Testis (tissue), 2 donors: ENCODE measurements around the gene CBLC.
"Not testable (repeated sequence)": the region's sequence is repeated elsewhere in the genome, so short reads cannot be mapped to it uniquely, and the experiment has no call there.

Source experiments
- CTCF ChIP-seq, 3 experiments: fragments of 450-650 bp in 2 of 3; fragments of 200-600 bp in 1 of 3; sonication (generic) in 1 of 3; IDR thresholded peaks; one replicate each; pipeline ENCODE4 v1.5.1; 2016 to 2019; ENCODE audit warnings: antibody characterized with exemption in 3 of 3, mild to moderate bottlenecking in 2 of 3, moderate library complexity in 1 of 3
- POLR2A ChIP-seq: fragments of 450-650 bp; IDR thresholded peaks from one replicate; pipeline ENCODE4 v1.6.1; 2017; ENCODE audit warnings: antibody characterized with exemption, mild to moderate bottlenecking, moderate library complexity

- not testable (repeated sequence) for TF ChIP-seq CTCF (IDR thresholded peaks at IDR 0.05); POLR2A
Observed at GRCh38 chr19:44772144-44772543, 5.5 kb upstream of the CBLC start.
